HUES6 (cell line): ENCODE measurements around the gene DCTD.

ENCODE experiments used
- H3K27ac ChIP-seq: 2 replicates; pipeline ENCODE4 v1.7.0; 2013; ENCODE audit warnings: low read depth, mild to moderate bottlenecking, low read length, inconsistent platforms
- H3K27me3 ChIP-seq: 2 replicates; pipeline ENCODE4 v1.6.1; 2013; ENCODE audit warnings: low read length; ENCODE audit not compliant: control insufficient read depth, insufficient read depth
- H3K36me3 ChIP-seq: 2 replicates; pipeline ENCODE4 v1.6.1; 2013; ENCODE audit warnings: low read length; ENCODE audit not compliant: control insufficient read depth, insufficient read depth
- H3K4me1 ChIP-seq: 2 replicates; pipeline ENCODE4 v1.6.1; 2013; ENCODE audit warnings: low read length; ENCODE audit not compliant: control insufficient read depth, insufficient read depth
- H3K4me3 ChIP-seq: 2 replicates; pipeline ENCODE4 v1.5.1; 2013; ENCODE audit warnings: low read depth, low read length
- H3K9ac ChIP-seq: one replicate; pipeline ENCODE4 v1.6.1; 2013; ENCODE audit warnings: mild to moderate bottlenecking, low read length
- H3K9me3 ChIP-seq: 2 replicates; pipeline ENCODE4 v1.6.1; 2013; ENCODE audit warnings: low read depth, low read length; ENCODE audit not compliant: control insufficient read depth, insufficient read depth

The DCTD gene

GRCh38 chr4:182869697-182870096, 47.5 kb downstream of the DCTD start:
- peaks cover 23% of the 10 kb centered on the region for H3K4me1 ChIP-seq
- no peaks in the 10 kb centered on the region for H3K9me3 ChIP-seq
- no peak overlapping the region for H3K9ac ChIP-seq
- H3K27me3 ChIP-seq, result no peaks in the 10 kb centered on the region
- H3K4me3 ChIP-seq, result no peak overlapping the region
- no peak overlapping the region for H3K27ac ChIP-seq
- no peaks in the 10 kb centered on the region for H3K36me3 ChIP-seq

- Histone ChIP-seq H3K27ac (no peak overlapping the region), H3K36me3 (no peaks in the 10 kb centered on the region), H3K9me3 (no peaks in the 10 kb centered on the region), H3K4me3 (no peak overlapping the region), H3K9ac (no peak overlapping the region), H3K27me3 (no peaks in the 10 kb centered on the region), H3K4me1 (peaks cover 44% of the 10 kb centered on the region)
These were observed 50.4 kb downstream of the DCTD start for GRCh38 chr4:182866746-182867145.

GRCh38 chr4:182863501-182863900, 53.7 kb downstream of the DCTD start:
- Histone ChIP-seq H3K4me1 (peaks cover 44% of the 10 kb centered on the region), H3K36me3 (no peaks in the 10 kb centered on the region), H3K4me3 (no peak overlapping the region), H3K9me3 (no peaks in the 10 kb centered on the region), H3K27me3 (no peaks in the 10 kb centered on the region), H3K27ac (no peak overlapping the region), H3K9ac (no peak overlapping the region)

- H3K36me3 ChIP-seq, result no peaks in the 10 kb centered on the region
- no peak overlapping the region for H3K4me3 ChIP-seq
- H3K4me1 ChIP-seq, result peaks cover 44% of the 10 kb centered on the region
- H3K9ac ChIP-seq, result no peak overlapping the region
- no peaks in the 10 kb centered on the region for H3K27me3 ChIP-seq
- no peak overlapping the region for H3K27ac ChIP-seq
- no peaks in the 10 kb centered on the region for H3K9me3 ChIP-seq
These were observed 54.3 kb downstream of the DCTD start for GRCh38 chr4:182862921-182863320.

GRCh38 chr4:182862141-182862875, 54.9 kb downstream of the DCTD start:
- Histone ChIP-seq H3K4me3 (no peak overlapping the region), H3K27me3 (no peaks in the 10 kb centered on the region), H3K4me1 (peaks cover 44% of the 10 kb centered on the region), H3K9ac (no peak overlapping the region), H3K9me3 (no peaks in the 10 kb centered on the region), H3K36me3 (no peaks in the 10 kb centered on the region), H3K27ac (no peak overlapping the region)

- no peaks in the 10 kb centered on the region for H3K36me3 ChIP-seq
- H3K27ac ChIP-seq, result no peak overlapping the region
- no peak overlapping the region for H3K4me3 ChIP-seq
- no peak overlapping the region for H3K9ac ChIP-seq
- no peaks in the 10 kb centered on the region for H3K9me3 ChIP-seq
- H3K27me3 ChIP-seq, result no peaks in the 10 kb centered on the region
- H3K4me1 ChIP-seq, result peaks cover 37% of the 10 kb centered on the region
These were observed 55.8 kb downstream of the DCTD start for GRCh38 chr4:182861346-182861745.

- no peak overlapping the region for H3K4me3 ChIP-seq
- no peaks in the 10 kb centered on the region for H3K27me3 ChIP-seq
- H3K9ac ChIP-seq, result no peak overlapping the region
- no peaks in the 10 kb centered on the region; the same call in 1 of the 2 replicates for H3K9me3 ChIP-seq
- H3K36me3 ChIP-seq, result no peaks in the 10 kb centered on the region
- no peak overlapping the region for H3K27ac ChIP-seq
- H3K4me1 ChIP-seq, result peaks cover 21% of the 10 kb centered on the region
These were observed 57.5 kb downstream of the DCTD start for GRCh38 chr4:182859730-182860129.

GRCh38 chr4:182858711-182859110, 58.5 kb downstream of the DCTD start:
- H3K27ac ChIP-seq, result no peak overlapping the region
- H3K4me3 ChIP-seq, result no peak overlapping the region
- no peaks in the 10 kb centered on the region for H3K27me3 ChIP-seq
- peaks cover under 1% of the 10 kb centered on the region; the same call in 1 of the 2 replicates for H3K9me3 ChIP-seq
- H3K9ac ChIP-seq, result no peak overlapping the region
- no peaks in the 10 kb centered on the region for H3K36me3 ChIP-seq
- peaks cover 16% of the 10 kb centered on the region; the same call in 1 of the 2 replicates for H3K4me1 ChIP-seq

- H3K27me3 ChIP-seq, result no peaks in the 10 kb centered on the region
- peaks cover 13% of the 10 kb centered on the region for H3K9me3 ChIP-seq
- H3K36me3 ChIP-seq, result no peaks in the 10 kb centered on the region
These were observed 60.3 kb downstream of the DCTD start for GRCh38 chr4:182856862-182857261.

GRCh38 chr4:182855877-182856276, 61.3 kb downstream of the DCTD start:
- Histone ChIP-seq H3K9ac (no peak overlapping the region), H3K27ac (no peak overlapping the region), H3K27me3 (no peaks in the 10 kb centered on the region), H3K36me3 (no peaks in the 10 kb centered on the region), H3K4me1 (no peaks in the 10 kb centered on the region), H3K9me3 (peaks cover 13% of the 10 kb centered on the region), H3K4me3 (no peak overlapping the region)

More at GRCh38 chr4:182856862-182857261, 60.3 kb downstream of the DCTD start:
- no peak overlapping the region for H3K27ac ChIP-seq
- H3K4me1 ChIP-seq, result no peaks in the 10 kb centered on the region
- H3K4me3 ChIP-seq, result no peak overlapping the region
- no peak overlapping the region for H3K9ac ChIP-seq

GRCh38 chr4:182855312-182855711, 61.9 kb downstream of the DCTD start:
- peaks cover 13% of the 10 kb centered on the region for H3K9me3 ChIP-seq
- H3K27ac ChIP-seq, result no peak overlapping the region
- no peaks in the 10 kb centered on the region for H3K27me3 ChIP-seq
- H3K4me1 ChIP-seq, result no peaks in the 10 kb centered on the region
- no peak overlapping the region for H3K4me3 ChIP-seq
- no peaks in the 10 kb centered on the region for H3K36me3 ChIP-seq
- H3K9ac ChIP-seq, result no peak overlapping the region
